H54 (cell line): Measurements from ENCODE around the gene PPDPF.

Experiments
- DNase-seq: peaks from one replicate; pipeline ENCODE4 v3.0.0; 2011; ENCODE audit warnings: low spot score, mixed read lengths; ENCODE audit not compliant: insufficient read length
- FAIRE-seq: peaks from 3 replicates; lab custom pipeline; 2011; peaks lifted over from hg19 to GRCh38; lab: Jason Lieb, UNC
- POLR2A ChIP-seq: IDR thresholded peaks from 2 replicates; pipeline ENCODE4 v1.6.1; 2011; ENCODE audit warnings: low read depth, mild to moderate bottlenecking, low read length

Gene PPDPF

DNA sequence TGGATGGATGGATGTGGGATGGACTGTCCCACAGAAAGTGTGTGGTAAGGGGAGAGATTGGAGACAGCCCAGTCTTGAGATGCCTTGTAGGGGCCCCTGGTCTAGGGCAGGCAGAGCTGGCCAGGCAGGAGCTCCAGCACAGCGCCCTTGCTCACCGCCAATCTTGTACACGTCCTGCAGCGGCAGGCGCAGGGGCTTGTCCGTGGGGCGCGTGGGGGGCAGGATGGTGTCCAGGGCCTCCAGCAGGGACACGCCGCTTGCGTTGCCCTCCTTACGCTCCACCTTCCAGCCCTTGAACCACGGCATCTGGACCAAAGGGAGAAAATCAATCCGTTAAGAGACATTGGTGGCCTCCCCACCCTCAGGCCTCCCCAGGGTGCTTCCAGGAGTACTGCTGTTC, 27.6 kb upstream of the PPDPF start:
- TF ChIP-seq POLR2A = no peak
- FAIRE-seq (no peak), DNase-seq (no peak)

DNA sequence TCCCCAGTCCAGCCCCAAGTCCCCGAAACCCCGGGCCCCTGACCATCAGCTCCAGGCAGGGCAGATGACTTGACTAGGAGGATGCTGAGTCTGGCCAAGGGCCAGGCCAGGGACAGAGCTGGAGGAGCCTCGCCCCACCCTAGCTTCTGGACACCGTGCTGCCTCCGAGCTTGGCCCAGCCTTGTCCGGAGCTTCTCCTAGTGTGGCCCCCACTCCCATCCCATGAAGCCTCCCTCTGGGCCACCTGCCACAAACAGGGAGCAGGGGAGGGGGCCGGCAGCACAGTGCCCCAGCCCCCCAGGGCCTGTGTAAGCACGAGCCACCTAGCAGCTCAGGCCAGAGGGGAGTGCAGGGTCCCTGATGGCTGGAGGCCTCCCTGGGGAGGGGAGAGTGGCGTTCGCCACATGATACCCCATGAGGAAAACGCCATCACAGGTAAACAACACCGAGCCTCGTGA, 27.0 kb upstream of the PPDPF start:
- no peak for DNase-seq
- no peak for TF ChIP-seq POLR2A
- FAIRE-seq = no peak

DNA sequence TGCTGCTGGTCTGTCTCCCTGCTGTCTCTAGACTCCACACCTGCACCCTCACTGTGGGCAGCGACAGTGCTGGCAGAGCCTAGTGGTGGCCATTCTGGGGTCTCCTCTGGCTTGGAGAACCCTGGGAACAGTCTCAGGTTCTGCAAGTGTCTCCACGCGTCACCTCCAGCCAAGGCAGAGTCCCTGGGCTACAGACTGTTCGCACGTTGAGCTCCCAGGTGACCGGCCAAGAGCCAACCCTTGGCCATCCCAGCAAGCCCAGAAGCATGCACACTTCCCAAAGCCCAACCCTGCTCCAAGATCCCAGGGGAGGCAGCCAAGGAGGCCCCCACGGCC, 26.5 kb upstream of the PPDPF start:
- FAIRE-seq (no peak), DNase-seq (no peak)
- TF ChIP-seq POLR2A = no peak

DNA sequence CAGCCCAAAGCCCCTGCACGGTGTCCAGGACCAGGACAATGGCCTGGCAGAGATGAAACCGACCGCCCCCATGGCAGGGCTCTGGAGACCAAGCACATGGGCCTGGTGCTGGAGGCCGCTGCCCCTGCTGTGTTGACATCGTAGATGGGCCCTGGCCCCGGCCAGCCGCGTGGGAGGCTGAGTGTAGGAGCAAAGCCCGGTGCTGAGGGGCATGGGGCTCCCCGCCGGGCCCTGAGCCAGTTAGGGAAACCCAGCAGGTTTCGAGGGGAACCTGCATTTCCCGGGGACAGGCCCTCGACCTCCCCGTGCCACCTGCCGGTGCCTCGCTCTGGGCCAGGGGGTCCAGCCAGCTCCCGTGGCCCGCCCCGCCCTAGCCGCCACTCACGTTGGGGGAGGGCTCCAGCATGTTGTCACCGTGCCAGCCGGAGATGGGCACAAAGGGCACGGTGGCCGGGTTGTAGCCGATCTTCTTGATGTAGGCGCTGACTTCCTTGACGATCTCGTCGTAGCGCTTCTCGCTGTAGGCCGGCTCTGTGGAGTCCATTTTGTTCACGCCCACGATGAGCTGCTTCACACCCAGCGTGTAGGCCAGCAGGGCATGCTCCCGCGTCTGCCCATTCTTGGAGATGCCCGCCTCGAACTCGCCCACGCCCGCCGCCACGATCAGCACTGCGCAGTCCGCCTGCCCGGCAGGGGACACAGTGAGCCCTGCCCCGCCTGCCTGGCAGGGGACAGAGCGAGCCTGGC, 26.0 kb upstream of the PPDPF start:
- TF ChIP-seq POLR2A = no peak
- DNase-seq = no peak
- FAIRE-seq = no peak

DNA sequence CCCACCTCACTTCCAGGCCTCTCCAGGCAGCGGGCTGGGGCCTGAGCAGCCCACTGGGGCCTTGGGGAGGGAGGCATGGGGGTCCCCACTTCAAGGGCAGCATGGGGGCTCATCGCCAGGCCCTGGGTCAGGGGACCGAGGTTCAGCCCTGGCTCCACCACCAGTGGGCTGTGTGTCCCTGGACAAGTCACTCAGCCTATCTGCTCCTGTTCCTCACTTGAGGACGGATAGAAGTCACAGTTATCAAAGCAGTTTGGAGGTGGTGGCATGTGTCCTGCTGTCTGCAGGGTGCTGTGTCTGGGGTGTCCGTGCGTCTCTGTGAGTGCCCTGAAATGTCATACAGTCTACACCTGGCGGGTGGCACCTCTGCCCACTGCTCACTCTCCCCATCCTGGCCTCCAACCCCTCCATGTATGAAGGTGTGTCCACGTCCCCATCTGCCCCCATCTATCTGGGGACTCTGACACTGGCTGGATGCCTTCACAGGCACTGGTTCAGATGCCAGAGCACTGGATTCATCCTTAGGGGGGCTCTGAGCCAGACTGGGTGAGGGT, 25.3 kb upstream of the PPDPF start:
- DNase-seq = no peak
- no peak for TF ChIP-seq POLR2A
- FAIRE-seq = no peak

DNA sequence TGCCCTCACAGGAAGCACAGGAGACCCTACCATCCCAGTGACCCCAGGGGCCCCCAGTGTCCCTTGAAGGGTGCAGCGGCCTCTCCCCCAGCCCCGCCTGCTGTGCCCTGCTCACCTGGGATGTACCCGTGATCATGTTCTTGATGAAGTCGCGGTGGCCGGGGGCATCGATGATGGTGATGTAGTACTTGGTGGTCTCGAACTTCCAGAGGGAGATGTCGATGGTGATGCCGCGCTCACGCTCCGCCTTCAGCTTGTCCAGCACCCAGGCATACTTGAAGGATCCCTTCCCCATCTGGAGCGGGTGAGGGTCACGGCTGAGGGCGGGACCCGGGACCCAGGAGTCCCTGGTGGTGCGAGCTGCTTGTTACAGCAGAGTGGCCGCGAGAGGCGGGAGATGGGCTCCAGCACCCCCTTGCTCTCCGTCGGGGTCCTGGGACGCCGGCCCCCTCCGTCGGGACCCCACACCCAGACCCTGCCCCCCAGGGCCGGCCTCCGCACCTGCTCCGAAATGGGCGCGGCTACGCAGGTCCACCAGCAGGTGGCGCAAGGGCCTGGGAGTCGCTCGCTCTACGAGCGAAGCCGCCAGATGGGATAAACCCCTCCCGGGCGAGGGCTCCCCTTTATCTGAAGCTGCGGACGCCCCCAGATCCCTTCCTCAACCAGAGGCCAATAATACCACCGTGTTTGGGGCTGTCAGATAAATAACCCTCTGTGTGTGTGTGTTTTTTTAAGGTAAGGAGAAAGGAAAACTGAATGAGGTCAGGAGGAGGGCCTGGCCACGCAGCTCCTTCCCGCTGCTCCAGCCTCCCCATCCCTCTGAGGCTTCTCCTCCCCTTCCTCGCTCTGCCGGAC, 24.6 kb upstream of the PPDPF start:
- DNase-seq (no peak), FAIRE-seq (no peak)
- TF ChIP-seq POLR2A = no peak

DNA sequence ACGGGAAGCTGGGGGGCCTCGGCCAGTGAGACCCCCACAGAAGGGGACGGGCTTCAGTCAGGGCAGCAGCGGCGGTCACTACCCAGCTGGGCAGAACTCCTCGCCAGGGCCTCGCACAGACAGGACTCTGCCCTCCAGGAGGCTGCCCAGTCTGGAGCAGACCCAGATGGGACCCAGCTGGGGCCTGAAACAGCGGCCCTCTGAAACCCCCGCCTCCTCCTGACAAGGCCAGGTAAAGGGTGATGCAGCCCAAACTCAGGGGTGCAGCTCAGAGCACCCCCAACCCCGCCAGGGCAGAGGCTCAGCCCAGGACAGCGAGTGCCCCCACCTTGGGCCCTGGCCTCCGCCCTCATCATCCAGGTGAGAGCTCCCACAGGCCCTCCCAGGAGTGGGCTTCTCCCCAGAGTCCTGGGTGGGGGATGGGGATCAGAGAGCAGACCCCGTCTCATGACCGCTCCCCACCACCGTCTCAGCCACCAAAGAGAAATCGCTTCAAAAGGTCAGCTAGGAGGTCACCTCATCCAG, 23.9 kb upstream of the PPDPF start:
- no peak for FAIRE-seq
- no peak for TF ChIP-seq POLR2A
- no peak for DNase-seq

DNA sequence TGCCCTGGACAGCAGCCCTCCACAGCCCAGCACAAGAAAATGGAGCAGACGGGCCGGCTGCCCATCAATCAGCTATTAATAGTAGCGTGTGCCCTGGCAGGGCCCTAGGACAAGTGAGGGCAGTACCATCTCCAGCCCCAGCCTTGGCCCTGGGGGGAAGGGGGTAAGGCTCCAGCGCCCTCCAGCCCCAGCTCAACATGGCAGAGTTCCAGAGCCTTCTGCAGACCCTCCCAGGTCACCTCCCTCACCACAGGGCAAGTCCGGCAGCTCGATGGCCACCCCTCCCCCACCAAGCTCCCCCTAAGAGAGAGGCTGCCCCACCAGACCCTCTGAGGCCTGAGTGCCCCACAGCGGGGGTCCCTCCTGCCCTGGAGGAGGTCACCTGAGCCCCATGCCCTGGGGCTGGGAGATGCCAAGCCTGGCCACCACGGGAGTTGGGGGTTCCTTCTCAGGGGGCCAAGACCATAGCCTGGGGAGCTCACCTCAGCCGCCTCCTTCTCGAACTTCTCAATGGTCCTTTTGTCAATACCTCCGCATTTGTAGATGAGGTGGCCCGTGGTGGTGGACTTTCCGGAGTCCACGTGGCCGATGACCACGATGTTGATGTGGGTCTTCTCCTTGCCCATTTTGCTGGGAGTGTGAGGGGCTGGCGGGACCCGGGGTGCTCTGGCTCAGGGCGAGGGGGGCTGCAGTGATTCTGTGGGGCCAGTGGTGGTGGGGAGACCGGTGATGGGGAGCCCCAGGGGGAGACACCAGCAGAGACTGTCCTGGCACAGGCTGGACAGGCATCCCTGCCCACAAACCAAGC, 23.2 kb upstream of the PPDPF start:
- DNase-seq (no peak), FAIRE-seq (no peak)
- no peak for TF ChIP-seq POLR2A

DNA sequence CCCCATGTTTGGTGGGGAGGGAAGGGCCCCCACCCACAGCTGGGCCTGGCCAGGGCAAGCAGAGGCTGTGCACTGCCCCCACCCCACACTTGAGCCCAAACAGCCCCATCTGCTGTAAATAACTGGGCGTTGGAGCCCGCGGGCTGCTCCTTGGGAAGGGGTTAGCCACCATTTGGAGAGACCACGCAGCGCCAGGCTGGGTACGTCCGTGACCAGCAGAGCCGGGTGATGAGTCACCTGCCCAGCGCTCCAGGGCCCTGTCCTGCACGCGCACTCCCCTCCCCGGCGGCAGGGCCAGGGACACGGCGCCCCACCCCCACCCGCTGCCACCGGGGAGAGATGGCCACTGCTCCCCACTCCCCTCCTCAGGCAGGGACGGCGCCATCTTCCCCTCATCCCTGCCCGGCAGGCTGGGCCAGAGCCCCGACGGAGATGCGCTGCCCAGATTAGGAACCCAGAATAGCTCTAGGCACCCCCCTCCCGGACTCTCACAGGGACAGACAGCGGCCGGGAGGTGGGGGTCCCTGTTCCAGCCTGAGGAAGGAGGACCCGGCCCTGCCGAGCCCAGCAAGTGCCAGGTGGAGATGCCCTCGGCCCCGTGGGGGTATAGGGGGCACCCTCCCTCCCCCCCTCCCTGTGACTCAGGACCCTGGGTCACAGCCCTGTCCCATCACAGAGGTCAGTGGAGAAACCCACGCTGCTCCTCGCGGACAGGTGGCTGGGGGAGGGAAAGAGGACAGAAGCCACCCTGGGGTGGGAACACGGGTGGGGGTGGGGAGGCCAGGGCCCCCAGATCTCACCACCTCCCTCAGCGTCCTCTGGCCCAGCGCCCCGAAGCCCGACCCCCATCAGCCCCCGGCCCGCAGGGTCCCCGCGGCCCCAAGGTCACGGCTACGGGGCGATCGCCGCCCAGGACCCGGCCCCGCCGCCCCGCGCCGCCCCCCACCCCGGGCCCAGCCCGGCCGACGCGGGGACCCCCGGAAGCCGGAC, 22.3 kb upstream of the PPDPF start:
- no peak for FAIRE-seq
- DNase-seq = peak; percentile 88
- no peak for TF ChIP-seq POLR2A

DNA sequence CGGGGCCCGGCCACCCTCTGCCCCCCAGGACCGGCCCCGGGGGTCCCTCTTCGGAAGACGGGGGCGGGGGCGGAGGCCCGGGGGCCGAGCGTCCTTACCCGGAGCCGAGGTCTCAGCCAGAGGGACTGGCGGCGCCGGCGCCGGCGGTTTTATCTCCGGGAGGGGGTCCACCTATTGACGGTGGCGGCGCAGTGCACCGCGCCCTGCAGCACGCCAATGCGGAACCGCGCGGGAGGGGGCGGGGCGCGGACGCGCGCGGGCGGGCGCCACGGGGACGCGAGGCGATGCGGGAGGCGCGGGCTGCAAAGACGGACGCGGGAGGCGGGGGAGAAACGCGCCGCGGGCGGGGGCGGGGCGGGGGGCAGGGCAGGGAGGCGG, 21.6 kb upstream of the PPDPF start, which contains the start of gene EEF1A2:
Gene EEF1A2 (minus strand): TSS at position 124 of the 378 bp plus-strand sequence. CDS start 1,320 bp downstream, outside the sequence.
- TF ChIP-seq POLR2A = no peak
- DNase-seq = no peak
- no peak for FAIRE-seq

DNA sequence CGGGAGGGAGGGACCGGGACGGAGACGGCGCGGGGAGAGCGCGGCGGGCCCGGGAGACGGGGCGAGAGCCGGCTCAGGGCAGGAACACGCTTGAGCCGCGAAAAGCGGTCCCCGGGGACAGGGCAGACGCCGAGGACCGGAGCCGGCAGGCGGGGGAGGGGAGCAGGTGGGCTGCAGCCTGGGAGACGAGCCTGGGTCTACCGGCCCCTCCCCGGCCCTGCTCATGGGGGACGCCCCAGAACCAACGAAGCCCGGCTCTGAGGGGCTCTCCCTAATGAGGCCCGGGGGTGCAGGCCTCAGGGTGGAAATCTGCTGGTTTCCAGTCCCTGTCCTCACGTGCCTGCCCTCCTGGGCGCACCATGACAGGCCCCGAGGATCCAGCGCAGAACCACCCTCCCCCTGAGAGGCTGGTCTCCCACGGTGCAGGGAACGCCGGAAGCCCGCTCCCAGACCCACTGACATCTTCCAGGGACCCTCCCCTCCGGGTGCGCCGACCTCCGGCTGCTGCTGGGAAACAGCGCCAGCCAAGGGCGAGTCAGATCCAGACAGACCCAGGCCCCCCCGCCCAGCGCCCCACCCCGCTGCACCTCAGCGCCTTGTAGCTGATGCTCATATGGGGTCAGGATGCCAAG, 21.1 kb upstream of the PPDPF start:
- DNase-seq (no peak), FAIRE-seq (no peak)
- TF ChIP-seq POLR2A = no peak
